K562 (cell line): ENCODE results near the gene ST6GALNAC6. TPM values are rescaled to one million over a fixed set of nuclear protein-coding genes. Genes with fewer than 3 reads are reported as not detected.

Experiments used
- ATF7 ChIP-seq: fragments of 450-650 bp; IDR thresholded peaks from 2 replicates; pipeline ENCODE4 v1.7.1; 2014; ENCODE audit warnings: mild to moderate bottlenecking, moderate library complexity
- BMI1 ChIP-seq: fragments of 150-350 bp; IDR thresholded peaks from 2 replicates; pipeline ENCODE4 v1.6.1; 2014; ENCODE audit warnings: low read length
- CHD2 ChIP-seq: IDR thresholded peaks from 2 replicates; pipeline ENCODE4 v1.6.1; 2011; ENCODE audit warnings: low read depth, low read length
- CTBP1 ChIP-seq: fragments of 450-650 bp; IDR thresholded peaks from 2 replicates; pipeline ENCODE4 v1.6.1; 2016; ENCODE audit warnings: borderline replicate concordance
- CTCF ChIP-seq, 3 experiments: IDR thresholded peaks in 2 of 3; conservative IDR thresholded peaks in 1 of 3; 2 replicates each; pipeline ENCODE4 v1.5.1; 2011 to 2012; ENCODE audit warnings: low read length in 3 of 3, mild to moderate bottlenecking in 3 of 3, control low read depth in 2 of 3, improper control_type of control experiment in 1 of 3, inconsistent platforms in 1 of 3, low read depth in 1 of 3, mixed read lengths in 1 of 3, moderate library complexity in 1 of 3; ENCODE audit not compliant: insufficient read depth in 2 of 3
- CTCFL ChIP-seq: IDR thresholded peaks from 2 replicates; pipeline ENCODE4 v1.6.1; 2011; ENCODE audit warnings: borderline replicate concordance, low read depth, mild to moderate bottlenecking, moderate library complexity, low read length; ENCODE audit not compliant: insufficient read depth, poor library complexity, severe bottlenecking
- CXXC5 ChIP-seq: fragments of 250-450 bp; sonication (Bioruptor Pico); IDR thresholded peaks from 2 replicates; pipeline ENCODE4 v1.8.0; 2022; ENCODE audit warnings: inconsistent platforms, mild to moderate bottlenecking, moderate library complexity
- FIP1L1 ChIP-seq: fragments of 200-400 bp; formaldehyde crosslinking; IDR thresholded peaks from 2 replicates; pipeline ENCODE4 v1.6.1; 2018; ENCODE audit warnings: mild to moderate bottlenecking, low read depth, low read length; ENCODE audit not compliant: poor library complexity, severe bottlenecking
- FOXP1 ChIP-seq: sonication (generic); formaldehyde crosslinking; IDR thresholded peaks from 2 replicates; pipeline ENCODE4 v1.8.0; 2022; ENCODE audit warnings: mild to moderate bottlenecking, missing genetic modification reagents
- HDAC2 ChIP-seq: fragments of 450-650 bp; IDR thresholded peaks from 2 replicates; pipeline ENCODE4 v1.6.1; 2016; ENCODE audit warnings: mild to moderate bottlenecking
- HLTF ChIP-seq: fragments of 450-650 bp; IDR thresholded peaks from 2 replicates; pipeline ENCODE4 v1.6.1; 2016
- IRF1 ChIP-seq: sonication (generic); formaldehyde crosslinking; IDR thresholded peaks from 2 replicates; pipeline ENCODE4 v1.8.0; 2022; ENCODE audit warnings: missing genetic modification reagents, mild to moderate bottlenecking, borderline replicate concordance
- MTA3 ChIP-seq: fragments of 450-650 bp; formaldehyde crosslinking; IDR thresholded peaks from 2 replicates; pipeline ENCODE4 v1.6.1; 2017; ENCODE audit warnings: mild to moderate bottlenecking, borderline replicate concordance
- NCOA2 ChIP-seq, 2 experiments: fragments of 450-650 bp; IDR thresholded peaks; 2 replicates each; pipeline ENCODE4 v1.6.1; 2018; ENCODE audit warnings: mild to moderate bottlenecking in 2 of 2, moderate library complexity in 1 of 2; ENCODE audit not compliant: partially characterized antibody in 2 of 2
- NFE2 ChIP-seq: IDR thresholded peaks from 2 replicates; pipeline ENCODE4 v1.6.1; 2014; ENCODE audit warnings: antibody characterized with exemption, low read depth
- NFE2L1 ChIP-seq: fragments of 450-650 bp; IDR thresholded peaks from 2 replicates; pipeline ENCODE4 v1.6.1; 2016; ENCODE audit warnings: missing genetic modification characterization, low read depth, mild to moderate bottlenecking, missing compliant biosample characterization, moderate library complexity, borderline replicate concordance
- SMARCE1 ChIP-seq: fragments of 450-650 bp; IDR thresholded peaks from 2 replicates; pipeline ENCODE4 v1.7.1; 2016; ENCODE audit warnings: mild to moderate bottlenecking
- SP2 ChIP-seq: IDR thresholded peaks from 2 replicates; pipeline ENCODE4 v1.6.1; 2011; ENCODE audit warnings: mild to moderate bottlenecking, low read depth, low read length, moderate library complexity; ENCODE audit not compliant: poor library complexity, severe bottlenecking; ENCODE audit errors: extremely low read depth
- TGIF2 ChIP-seq: sonication (generic); formaldehyde crosslinking; IDR thresholded peaks from 2 replicates; pipeline ENCODE4 v1.8.1; 2022; ENCODE audit warnings: mild to moderate bottlenecking, missing genetic modification reagents, moderate library complexity
- ZBTB1 ChIP-seq: sonication (generic); formaldehyde crosslinking; IDR thresholded peaks from 2 replicates; pipeline ENCODE4 v1.8.1; 2023; ENCODE audit warnings: missing genetic modification reagents, low read depth, mild to moderate bottlenecking, borderline replicate concordance
- ZBTB26 ChIP-seq: fragments of 450-650 bp; formaldehyde crosslinking; IDR thresholded peaks from 2 replicates; pipeline ENCODE4 v1.4.0; 2022; ENCODE audit warnings: missing genetic modification characterization
- ZNF740 ChIP-seq, 3 experiments: fragments of 200-800 bp in 1 of 3; sonication (Bioruptor generic) in 1 of 3; sonication (generic) in 1 of 3; formaldehyde crosslinking in 1 of 3; IDR thresholded peaks; 2 replicates each; pipeline versions ENCODE4 v1.6.1 to v1.8.0; 2016 to 2022; ENCODE audit warnings: mild to moderate bottlenecking in 2 of 3, missing compliant biosample characterization in 2 of 3, missing genetic modification characterization in 2 of 3, missing genetic modification reagents in 1 of 3
- polyA plus RNA-seq, 8 experiments: library from polyadenylated mRNA; depleted of rRNA in 4 of 8; stranded (reverse) in 5 of 8; unstranded in 3 of 8; fragments of >200 nt; fragmentation: Nextera tagmentation in 2 of 8; fragmentation: Illumina TruSeq in 1 of 8; extraction: Ambion mirVana in 2 of 8; extraction: Trizol in 1 of 8; gene quantifications; 2 replicates each; pipeline versions ENCODE4 v1.2.1 to v1.2.3, GENCODE V29; 2011 to 2014; ENCODE audit warnings: inconsistent platforms in 1 of 8, missing spikeins in 1 of 8
- total RNA-seq, 7 experiments: library from RNA; depleted of rRNA in 6 of 7; stranded (reverse); fragments of >200 nt in 6 of 7; fragmentation: Illumina TruSeq in 2 of 7; extraction: Trizol in 2 of 7; gene quantifications; 2 replicates each; pipeline versions ENCODE4 v1.2.1 to v1.2.3, GENCODE V29; 2011 to 2021; ENCODE audit warnings: low replicate concordance in 1 of 7

The ST6GALNAC6 gene
- total and polyA plus RNA-seq, 9 of the 15 experiments (the other 6 are each of a cell fraction or from before 2014, with no cell fraction given), result 0.13 to 23.0 (median 14.5) TPM

- TF ChIP-seq CHD2 (no peak), NFE2 (peak; percentile 96), CXXC5 (CRISPR knock-in tag) (peak; percentile 22; the same call in 1 of the 2 replicates), NCOA2 (IDR thresholded peaks at IDR 0.05; ENCODE audit: partially characterized antibody in 2 of 2) (no peak), IRF1 (CRISPR knock-in tag) (no peak), SMARCE1 (peak; percentile 67; the same call in 1 of the 2 replicates), NFE2L1 (tag) (no peak), SP2 (no peak), FOXP1 (CRISPR knock-in tag) (0 out of 2 replicates have a peak, but pooled peaks have one; percentile 34), ATF7 (no peak), CTCFL (no peak), TGIF2 (no peak), FIP1L1 (no peak), BMI1 (no peak), HLTF (0 out of 2 replicates have a peak, but pooled peaks have one; percentile 36), HDAC2 (peak; percentile 52; the same call in 1 of the 2 replicates), MTA3 (no peak), ZBTB1 (CRISPR knock-in tag) (no peak), ZBTB26 (no peak), CTCF (IDR thresholded peaks at IDR 0.05 in 2 of 3, conservative IDR thresholded peaks at IDR 0.05 in 1 of 3; ENCODE audit: insufficient read depth in 2 of 3, low read depth in 1 of 3, low read length in 3 of 3) (no peak; a peak in 1 of 6 replicates), ZNF740 (CRISPR knock-in tag; IDR thresholded peaks at IDR 0.05) (no peak), ZNF740 (tag; IDR thresholded peaks at IDR 0.05) (no peak), CTBP1 (peak; percentile 60; the same call in 1 of the 2 replicates)
Observed at GRCh38 chr9:127935765-127936221, 36.4 kb upstream of the ST6GALNAC6 start (continued).
